MG63 (cell line): Measurements from ENCODE around the gene MYO1E. TPM values are rescaled to one million over a fixed set of nuclear protein-coding genes. Genes with fewer than 3 reads are reported as not detected.

ENCODE experiments used
- DNase-seq: peaks from one replicate; pipeline ENCODE4 v3.0.0-alpha.2; 2020
- H3K27me3 ChIP-seq: fragments of 250-450 bp; sonication (Bioruptor Pico); 2 replicates; pipeline ENCODE4 v1.5.1; 2020; ENCODE audit warnings: mild to moderate bottlenecking, moderate library complexity
- H3K36me3 ChIP-seq: fragments of 250-450 bp; sonication (Bioruptor Pico); 2 replicates; pipeline ENCODE4 v1.5.1; 2020; ENCODE audit warnings: mild to moderate bottlenecking, moderate library complexity
- H3K4me3 ChIP-seq: fragments of 250-450 bp; sonication (Bioruptor Pico); 2 replicates; pipeline ENCODE4 v1.5.1; 2020; ENCODE audit warnings: mild to moderate bottlenecking, moderate library complexity
- H3K9me3 ChIP-seq: fragments of 250-450 bp; sonication (Bioruptor Pico); 2 replicates; pipeline ENCODE4 v1.5.1; 2020; ENCODE audit warnings: mild to moderate bottlenecking, moderate library complexity
- total RNA-seq: library from RNA; depleted of rRNA; stranded (reverse); fragments of >200 nt; shearing (Covaris generic); gene quantifications from 2 replicates; pipeline ENCODE4 v1.2.3, GENCODE V29; 2014; ENCODE audit warnings: low replicate concordance

Gene MYO1E
- total RNA-seq, 1 experiment from 2014 or later, result 45.1 TPM

DNA sequence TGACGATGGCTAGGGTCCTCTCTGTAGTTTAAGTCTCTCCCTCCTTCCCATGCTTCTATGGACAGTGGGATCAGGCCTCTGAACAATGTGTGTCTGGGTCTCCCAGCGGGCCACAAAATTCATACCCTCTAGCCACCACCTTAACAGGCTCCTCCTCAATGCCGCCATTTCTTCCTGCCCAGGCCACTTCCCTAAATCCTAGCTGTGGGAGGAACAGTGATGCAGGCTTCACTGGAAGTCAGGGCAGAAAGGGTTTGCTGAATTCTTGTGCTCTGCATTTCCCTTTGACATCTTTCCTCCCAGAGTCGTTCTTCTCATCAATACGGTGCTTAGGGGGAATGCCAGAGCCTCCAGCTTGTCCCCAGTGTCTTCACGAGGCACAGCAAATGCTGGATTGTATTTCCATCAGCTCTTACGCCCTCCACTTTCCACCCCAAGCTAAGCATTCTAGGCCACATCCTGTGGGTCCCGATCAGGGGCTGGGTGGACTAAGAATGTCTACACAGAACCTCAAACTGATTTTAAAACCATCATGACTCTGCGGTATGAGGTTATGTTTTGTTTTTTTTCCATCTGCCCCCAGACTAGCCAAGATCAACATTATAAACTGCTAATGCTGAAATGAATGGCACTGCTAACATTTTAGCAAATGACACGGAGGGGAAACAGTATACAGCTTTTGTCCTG, 177.9 kb downstream of the MYO1E start:
- no peaks in the 10 kb centered on the region for H3K27me3 ChIP-seq
- no peak overlapping the region for H3K4me3 ChIP-seq
- H3K9me3 ChIP-seq, result no peaks in the 10 kb centered on the region
- peaks cover 32% of the 10 kb centered on the region for H3K36me3 ChIP-seq
- no peak for DNase-seq

DNA sequence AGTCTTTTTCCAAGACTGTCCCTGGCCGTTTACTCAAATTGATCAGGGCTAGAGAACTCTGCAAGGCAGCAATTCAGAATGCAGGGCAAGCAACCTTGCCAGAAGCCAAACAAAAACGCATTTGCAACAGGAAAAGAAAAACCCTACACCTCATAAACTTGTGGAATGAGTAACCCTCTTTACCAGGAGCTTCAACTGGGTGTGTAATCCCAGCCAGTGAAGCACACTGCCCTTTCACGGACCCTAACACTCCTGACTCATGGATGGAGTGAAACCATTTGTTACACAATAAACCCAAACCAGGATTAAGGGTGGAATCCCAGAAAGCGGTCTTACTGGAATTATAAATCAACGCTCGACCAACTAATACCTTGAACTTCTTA, 180.8 kb downstream of the MYO1E start:
- Histone ChIP-seq H3K27me3 (no peaks in the 10 kb centered on the region), H3K9me3 (no peaks in the 10 kb centered on the region), H3K36me3 (peaks cover 40% of the 10 kb centered on the region), H3K4me3 (no peak overlapping the region)
- DNase-seq, result peak; percentile 81

DNA sequence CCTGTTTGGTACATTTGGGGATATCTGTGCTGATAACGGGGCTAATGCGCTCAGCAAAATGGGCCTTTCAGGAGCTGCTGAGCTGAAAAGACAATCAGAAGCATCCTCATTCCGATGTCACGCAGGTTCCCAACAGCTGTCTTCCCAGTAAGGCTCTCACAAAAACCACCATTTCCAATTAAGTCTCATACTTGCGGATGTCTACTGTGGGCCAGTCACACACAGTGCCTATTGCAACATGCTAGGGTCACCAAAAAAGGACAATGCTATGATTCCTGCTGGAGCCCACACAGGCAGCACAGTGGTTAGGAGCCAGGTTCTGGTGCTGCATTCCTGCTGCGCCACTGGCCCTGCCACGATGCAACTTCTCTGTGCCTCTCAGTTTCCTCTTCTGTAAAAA, 182.4 kb downstream of the MYO1E start:
- Histone ChIP-seq H3K27me3 (no peaks in the 10 kb centered on the region), H3K4me3 (no peak overlapping the region), H3K9me3 (no peaks in the 10 kb centered on the region), H3K36me3 (peaks cover 39% of the 10 kb centered on the region)
- DNase-seq, result no peak

DNA sequence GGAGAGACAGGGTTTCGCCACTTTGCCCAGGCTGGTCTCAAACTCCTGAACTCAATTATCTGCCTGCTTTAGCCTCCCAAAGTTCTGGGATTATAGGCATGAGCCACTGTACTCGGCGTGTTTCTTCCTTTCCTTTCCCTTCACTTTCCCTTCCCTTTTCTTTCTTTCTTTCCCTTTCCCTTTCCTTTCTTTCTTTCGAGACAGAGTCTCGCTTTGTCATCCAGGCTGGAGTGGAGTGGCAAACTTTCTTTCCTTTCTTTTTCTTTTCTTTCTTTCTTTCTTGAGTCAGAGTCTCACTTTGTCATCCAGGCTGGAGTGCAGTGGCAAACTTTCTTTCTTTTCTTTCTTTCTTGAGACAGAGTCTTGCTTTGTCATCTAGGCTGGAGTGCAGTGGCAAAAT, 183.4 kb downstream of the MYO1E start:
- Histone ChIP-seq H3K27me3 (no peaks in the 10 kb centered on the region), H3K9me3 (no peaks in the 10 kb centered on the region), H3K4me3 (no peak overlapping the region), H3K36me3 (peaks cover 38% of the 10 kb centered on the region)
- DNase-seq, result no peak

GRCh38 chr15:59186501-59186900, 186.2 kb downstream of the MYO1E start:
- Histone ChIP-seq H3K9me3 (peaks cover 9% of the 10 kb centered on the region), H3K36me3 (peaks cover 48% of the 10 kb centered on the region), H3K4me3 (no peak overlapping the region), H3K27me3 (no peaks in the 10 kb centered on the region)
- peak; percentile 18 for DNase-seq

DNA sequence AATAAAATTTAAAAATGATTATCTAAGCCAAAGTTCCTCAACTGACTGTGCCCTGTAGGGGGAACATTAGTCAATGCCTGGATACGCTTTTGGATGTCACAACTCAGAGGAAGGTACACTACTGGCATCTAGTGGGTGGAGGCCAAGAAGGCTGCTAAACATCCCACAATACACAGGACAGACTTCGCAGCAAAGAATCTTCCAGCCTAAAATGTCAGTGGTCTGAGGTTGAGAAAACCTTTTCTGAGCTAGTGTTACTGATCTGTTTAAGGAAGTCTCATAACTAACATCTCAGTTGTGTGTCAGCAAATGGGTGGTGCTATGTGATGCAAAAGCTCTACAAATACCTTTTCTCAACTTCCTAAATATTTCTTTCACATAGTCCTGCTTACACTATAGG, 186.9 kb downstream of the MYO1E start:
- H3K4me3 ChIP-seq, result no peak overlapping the region
- peaks cover 51% of the 10 kb centered on the region for H3K36me3 ChIP-seq
- no peak for DNase-seq
- peaks cover 14% of the 10 kb centered on the region for H3K9me3 ChIP-seq
- H3K27me3 ChIP-seq, result no peaks in the 10 kb centered on the region

- DNase-seq, result no peak
- H3K9me3 ChIP-seq, result peaks cover 14% of the 10 kb centered on the region
- H3K27me3 ChIP-seq, result no peaks in the 10 kb centered on the region
- H3K4me3 ChIP-seq, result no peak overlapping the region
- peaks cover 40% of the 10 kb centered on the region for H3K36me3 ChIP-seq
These were observed 191.6 kb downstream of the MYO1E start for GRCh38 chr15:59180945-59181600.

DNA sequence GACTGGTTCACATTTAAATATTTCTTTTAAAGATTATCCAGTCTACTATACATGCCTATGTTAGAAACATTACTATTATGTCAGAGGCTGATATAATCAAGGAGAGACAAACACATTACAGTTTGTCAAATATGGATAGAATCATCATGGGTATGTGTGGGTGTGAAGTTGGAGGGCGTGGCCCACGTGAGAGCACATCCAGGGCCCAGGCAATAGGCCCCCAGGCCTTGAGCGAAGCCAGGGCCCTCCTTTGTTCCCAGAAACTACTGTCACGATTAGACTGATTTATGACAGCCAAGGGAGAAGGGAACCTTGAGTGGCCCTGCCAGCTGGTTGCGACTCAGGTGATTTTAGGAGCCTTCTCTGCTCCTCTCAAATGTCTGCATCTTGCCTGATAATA, 193.0 kb downstream of the MYO1E start:
- DNase-seq, result no peak
- H3K36me3 ChIP-seq, result peaks cover 36% of the 10 kb centered on the region

GRCh38 chr15:59178151-59178695, 194.4 kb downstream of the MYO1E start:
- Histone ChIP-seq H3K27me3 (no peaks in the 10 kb centered on the region), H3K36me3 (peaks cover 31% of the 10 kb centered on the region), H3K9me3 (peaks cover 14% of the 10 kb centered on the region), H3K4me3 (no peak overlapping the region)
- DNase-seq, result no peak

More for the DNA sequence above, 193.0 kb downstream of the MYO1E start:
- no peaks in the 10 kb centered on the region for H3K27me3 ChIP-seq
- H3K4me3 ChIP-seq, result no peak overlapping the region
- peaks cover 14% of the 10 kb centered on the region for H3K9me3 ChIP-seq

- peaks cover 29% of the 10 kb centered on the region for H3K36me3 ChIP-seq
- no peaks in the 10 kb centered on the region for H3K27me3 ChIP-seq
- H3K4me3 ChIP-seq, result no peak overlapping the region
These were observed 195.4 kb downstream of the MYO1E start for GRCh38 chr15:59177317-59177660.

DNA sequence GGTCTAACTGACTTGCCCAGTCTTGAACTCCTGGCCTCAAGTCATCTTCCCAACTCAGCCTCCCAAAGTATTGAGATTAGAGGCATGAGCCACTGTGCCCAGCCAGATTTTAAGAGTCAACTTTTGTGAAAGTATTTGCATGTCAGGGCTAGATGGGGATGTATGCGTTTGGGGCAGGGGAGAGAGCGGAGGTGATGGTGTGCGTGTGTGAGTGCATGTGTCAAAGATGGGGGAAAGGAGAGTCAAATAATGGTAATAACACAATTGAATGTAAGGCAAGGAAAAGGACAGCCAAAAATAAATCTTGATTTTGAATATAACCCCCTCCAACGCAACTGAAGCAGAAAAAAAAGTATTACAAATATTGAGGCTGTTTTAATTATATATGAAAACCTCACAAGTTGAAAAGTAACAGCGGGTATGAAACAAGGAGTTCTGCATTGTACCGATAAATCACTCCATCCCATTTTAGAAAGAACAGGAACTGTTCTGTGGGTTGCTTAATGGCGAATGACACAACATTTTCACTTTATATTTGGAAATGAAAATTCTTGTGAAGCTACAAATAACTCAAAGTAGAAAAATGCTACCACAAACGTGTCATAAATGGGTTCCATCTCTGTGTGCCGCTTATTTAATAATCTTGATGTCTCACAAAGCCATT, 195.9 kb downstream of the MYO1E start:
- no peaks in the 10 kb centered on the region for H3K27me3 ChIP-seq
- peaks cover 8% of the 10 kb centered on the region for H3K9me3 ChIP-seq
- H3K4me3 ChIP-seq, result no peak overlapping the region
- DNase-seq, result no peak
- peaks cover 26% of the 10 kb centered on the region for H3K36me3 ChIP-seq

More at GRCh38 chr15:59177317-59177660, 195.4 kb downstream of the MYO1E start:
- peaks cover 8% of the 10 kb centered on the region for H3K9me3 ChIP-seq
- DNase-seq, result no peak

GRCh38 chr15:59174835-59175831, 197.5 kb downstream of the MYO1E start:
- no peak overlapping the region for H3K4me3 ChIP-seq
- peaks cover 26% of the 10 kb centered on the region for H3K36me3 ChIP-seq
- DNase-seq, result peak; percentile 77
- H3K9me3 ChIP-seq, result no peaks in the 10 kb centered on the region
- H3K27me3 ChIP-seq, result no peaks in the 10 kb centered on the region

- DNase-seq, result no peak
- Histone ChIP-seq H3K4me3 (no peak overlapping the region), H3K27me3 (no peaks in the 10 kb centered on the region), H3K36me3 (peaks cover 28% of the 10 kb centered on the region), H3K9me3 (no peaks in the 10 kb centered on the region)
These were observed 198.4 kb downstream of the MYO1E start for GRCh38 chr15:59174151-59174834.

GRCh38 chr15:59173194-59173593, 199.5 kb downstream of the MYO1E start:
- no peak overlapping the region for H3K4me3 ChIP-seq
- peaks cover 29% of the 10 kb centered on the region for H3K36me3 ChIP-seq
- no peaks in the 10 kb centered on the region for H3K27me3 ChIP-seq
- H3K9me3 ChIP-seq, result no peaks in the 10 kb centered on the region
- DNase-seq, result no peak

DNA sequence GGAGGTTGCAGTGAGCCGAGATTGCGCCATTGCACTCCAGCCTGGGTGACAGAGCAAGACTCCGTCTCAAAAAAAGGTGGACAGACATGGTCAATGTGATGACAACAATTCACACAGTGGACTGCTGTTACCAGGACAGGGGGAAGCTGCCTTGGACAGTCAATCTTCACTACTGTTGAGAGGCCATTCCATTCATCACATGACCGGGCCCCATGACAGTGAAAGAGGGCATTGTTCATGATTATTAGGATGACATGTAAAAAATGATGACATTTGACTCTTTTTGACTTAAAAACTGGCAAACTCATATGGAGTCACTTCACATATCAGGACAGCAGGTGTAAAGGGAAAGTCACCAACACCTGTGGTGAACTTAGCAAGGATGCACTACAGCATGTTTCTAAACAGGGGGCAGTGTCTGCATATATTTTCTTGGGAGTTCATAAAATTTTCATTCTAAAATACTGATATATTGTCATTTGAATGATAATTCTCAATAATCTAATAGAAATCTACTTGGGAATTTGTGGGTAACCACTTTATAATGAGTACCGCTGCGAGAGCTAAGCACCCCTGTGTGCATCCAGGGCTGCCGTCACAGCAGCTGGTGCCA, 200.3 kb downstream of the MYO1E start:
- H3K4me3 ChIP-seq, result no peak overlapping the region
- no peaks in the 10 kb centered on the region for H3K27me3 ChIP-seq
- no peaks in the 10 kb centered on the region for H3K9me3 ChIP-seq
- peaks cover 32% of the 10 kb centered on the region for H3K36me3 ChIP-seq
- no peak for DNase-seq

- DNase-seq, result no peak
- Histone ChIP-seq H3K36me3 (peaks cover 30% of the 10 kb centered on the region), H3K4me3 (no peak overlapping the region), H3K9me3 (no peaks in the 10 kb centered on the region), H3K27me3 (no peaks in the 10 kb centered on the region)
These were observed 201.6 kb downstream of the MYO1E start for GRCh38 chr15:59171067-59171397.
